Measurements from ENCODE around the gene ITGA8. TPM values are rescaled to one million over a fixed set of nuclear protein-coding genes. Genes with fewer than 3 reads are reported as not detected.
"Not testable (repeated sequence)": the region's sequence is repeated elsewhere in the genome, so short reads cannot be mapped to it uniquely, and the experiment has no call there.

Gene ITGA8
- total and polyA plus RNA-seq, 2 of the 13 experiments (the other 11 are each of a cell fraction or from before 2014, with no cell fraction given), result not detected

- TF ChIP-seq CEBPZ (IDR thresholded peaks at IDR 0.05; ENCODE audit: low read length) (no peak), BCL6 (CRISPR knock-in tag; IDR thresholded peaks at IDR 0.05) (no peak), CREBL2 (CRISPR knock-in tag; IDR thresholded peaks at IDR 0.05; ENCODE audit: borderline replicate concordance) (no peak)
These were observed 180.5 kb downstream of the ITGA8 start (continued) for GRCh38 chr10:15539262-15539661.

DNA sequence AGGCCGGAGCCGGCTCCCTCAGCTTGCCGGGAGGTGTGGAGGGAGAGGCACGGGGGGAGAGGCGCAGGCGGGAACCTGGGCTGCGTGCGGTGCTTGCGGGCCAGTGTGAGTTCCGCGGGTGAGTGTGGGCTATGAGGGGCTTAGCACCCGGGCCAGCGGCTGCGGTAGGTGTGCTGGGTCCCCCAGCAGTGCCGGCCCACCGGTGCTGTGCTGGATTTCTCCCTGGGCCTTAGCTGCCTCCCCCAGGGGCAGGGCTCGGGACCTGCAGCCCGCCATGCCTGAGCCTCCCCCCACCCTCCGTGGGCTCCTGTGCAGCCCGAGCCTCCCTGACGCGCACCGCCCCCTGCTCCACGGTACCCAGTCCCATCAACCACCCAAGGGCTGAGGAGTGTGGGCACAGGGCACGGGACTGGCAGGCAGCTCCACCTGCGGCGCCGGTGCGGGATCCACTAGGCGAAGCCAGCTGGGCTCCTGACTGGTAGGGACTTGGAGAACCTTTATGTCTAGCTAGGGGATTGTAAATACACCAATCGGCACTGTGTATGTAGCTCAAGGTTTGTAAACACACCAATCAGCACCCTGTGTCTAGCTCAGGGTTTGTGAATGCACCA lies 184.7 kb downstream of the ITGA8 start:
- ATAC-seq; H3K27ac ChIP-seq (ENCODE audit: extremely low read length, insufficient read depth, low read length); H3K9me3 ChIP-seq (ENCODE audit: low read length); H3K79me2 ChIP-seq (ENCODE audit: insufficient read depth, low read length); H3K4me1 ChIP-seq (ENCODE audit: insufficient read depth, low read length); H3K4me2 ChIP-seq (ENCODE audit: low read depth, low read length); BruUV-seq (replicated peaks); FAIRE-seq; POLR2A ChIA-PET; H4K20me1 ChIP-seq (ENCODE audit: insufficient read depth, low read length); CTCF ChIA-PET (ENCODE audit: low intra/inter-chr PET ratio, low total read pairs); H3K4me3 ChIP-seq (replicated peaks in 1 of 3; ENCODE audit: insufficient read depth in 1 of 3, low read depth in 2 of 3, low read length in 3 of 3); DNase-seq (ENCODE audit: low spot score); in situ Hi-C loops (cut with HindIII; ENCODE audit: extremely low pct_ligation_motif_present, low pct_unique_long_range_greater_than_20kb); H2AFZ ChIP-seq (ENCODE audit: low read length); intact Hi-C loops (cut with micrococcal nuclease; ENCODE audit: unreplicated experiment); H3K36me3 ChIP-seq (replicated peaks in 1 of 2; ENCODE audit: control insufficient read depth in 1 of 2, insufficient read depth in 2 of 2, low read length in 2 of 2); H3K9ac ChIP-seq (ENCODE audit: insufficient read depth, low read depth, low read length): not testable (repeated sequence)
- H3K27me3 ChIP-seq (ENCODE audit: control insufficient read depth in 1 of 2, insufficient read depth in 2 of 2, low read length in 2 of 2), result peaks cover 0 to 26% of the 10 kb centered on the region in 2 experiments; a peak in 3 of 5 replicates
- WGBS (ENCODE audit: low lambda C conversion rate), result 71% methylated on average over 7 of the region's 31 CpGs

Data from HepG2 (cell line).